RWPE2 (cell line): ENCODE measurements around the gene FSTL1.

ENCODE experiments used
- ATAC-seq: fragments of 200-7000 bp; cut with Tn5 transposase; 3 replicates; pipeline ENCODE4 v1.9.1; 2021; ENCODE audit warnings: low read depth
- DNase-seq: peaks from one replicate; pipeline ENCODE4 v3.0.0-alpha.2; 2020; ENCODE audit warnings: low spot score
- H3K27ac ChIP-seq: fragments of 450-650 bp; 2 replicates; pipeline ENCODE4 v1.5.1; 2017; ENCODE audit warnings: mild to moderate bottlenecking; ENCODE audit not compliant: poor library complexity, severe bottlenecking
- H3K27me3 ChIP-seq: fragments of 250-450 bp; sonication (Bioruptor Pico); 2 replicates; pipeline ENCODE4 v1.5.1; 2021; ENCODE audit warnings: mild to moderate bottlenecking, moderate library complexity; ENCODE audit not compliant: insufficient read depth, poor library complexity, severe bottlenecking
- H3K36me3 ChIP-seq: fragments of 250-450 bp; sonication (Bioruptor Pico); 2 replicates; pipeline ENCODE4 v1.5.1; 2020; ENCODE audit warnings: low read depth, mild to moderate bottlenecking, moderate library complexity
- H3K4me1 ChIP-seq: fragments of 250-450 bp; sonication (Bioruptor Pico); 2 replicates; pipeline ENCODE4 v1.5.1; 2021; ENCODE audit warnings: mild to moderate bottlenecking, moderate library complexity; ENCODE audit not compliant: insufficient read depth, poor library complexity, severe bottlenecking
- H3K4me3 ChIP-seq: fragments of 250-450 bp; sonication (Bioruptor Pico); 2 replicates; pipeline ENCODE4 v1.5.1; 2021; ENCODE audit warnings: mild to moderate bottlenecking, moderate library complexity; ENCODE audit not compliant: severe bottlenecking
- H3K9me3 ChIP-seq: fragments of 250-450 bp; sonication (Bioruptor Pico); 2 replicates; pipeline ENCODE4 v1.5.1; 2021; ENCODE audit warnings: mild to moderate bottlenecking, moderate library complexity; ENCODE audit not compliant: severe bottlenecking
- TF ChIP-seq, protein P1 (sequence below): fragments of 450-650 bp; IDR thresholded peaks from one replicate; pipeline ENCODE4 v1.5.1; 2017; ENCODE audit warnings: mild to moderate bottlenecking, moderate library complexity; ENCODE audit not compliant: poor library complexity, severe bottlenecking

FSTL1 gene

DNA sequence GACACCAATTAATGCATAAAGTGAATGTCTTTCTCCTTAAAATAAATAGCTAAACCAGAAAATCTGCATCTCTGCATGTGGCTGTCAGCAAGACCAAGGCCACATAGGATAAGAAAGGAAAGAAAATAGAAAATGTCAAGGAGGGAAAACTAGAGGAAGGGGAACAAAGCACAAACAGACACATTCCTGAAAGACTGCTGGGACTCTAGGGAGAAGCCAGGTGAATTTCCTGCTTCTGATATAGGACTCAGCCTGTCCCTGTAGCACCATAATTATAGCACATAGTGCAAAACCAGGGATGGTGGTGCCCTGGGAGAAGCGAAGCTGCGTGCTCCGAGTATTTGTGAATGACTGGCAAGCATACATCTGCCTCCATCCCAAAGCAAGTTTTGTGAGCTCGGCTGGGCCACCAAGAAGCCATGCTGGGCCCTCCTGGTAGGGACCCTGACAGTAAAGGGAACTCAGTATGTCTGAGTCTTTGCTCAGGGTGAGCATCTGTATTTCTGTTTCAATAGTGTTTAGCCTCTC is 14.2 kb downstream of the FSTL1 start:
- Histone ChIP-seq H3K4me3 (no peak overlapping the region), H3K27me3 (no peaks in the 10 kb centered on the region), H3K36me3 (peaks cover 20% of the 10 kb centered on the region), H3K27ac (peak overlapping the region; percentile 61), H3K9me3 (no peaks in the 10 kb centered on the region), H3K4me1 (peaks cover 14% of the 10 kb centered on the region)
- ATAC-seq (0 out of 3 replicates have a peak, but pooled peaks have one; percentile 25), DNase-seq (no peak)
- TF ChIP-seq, protein P1, sequence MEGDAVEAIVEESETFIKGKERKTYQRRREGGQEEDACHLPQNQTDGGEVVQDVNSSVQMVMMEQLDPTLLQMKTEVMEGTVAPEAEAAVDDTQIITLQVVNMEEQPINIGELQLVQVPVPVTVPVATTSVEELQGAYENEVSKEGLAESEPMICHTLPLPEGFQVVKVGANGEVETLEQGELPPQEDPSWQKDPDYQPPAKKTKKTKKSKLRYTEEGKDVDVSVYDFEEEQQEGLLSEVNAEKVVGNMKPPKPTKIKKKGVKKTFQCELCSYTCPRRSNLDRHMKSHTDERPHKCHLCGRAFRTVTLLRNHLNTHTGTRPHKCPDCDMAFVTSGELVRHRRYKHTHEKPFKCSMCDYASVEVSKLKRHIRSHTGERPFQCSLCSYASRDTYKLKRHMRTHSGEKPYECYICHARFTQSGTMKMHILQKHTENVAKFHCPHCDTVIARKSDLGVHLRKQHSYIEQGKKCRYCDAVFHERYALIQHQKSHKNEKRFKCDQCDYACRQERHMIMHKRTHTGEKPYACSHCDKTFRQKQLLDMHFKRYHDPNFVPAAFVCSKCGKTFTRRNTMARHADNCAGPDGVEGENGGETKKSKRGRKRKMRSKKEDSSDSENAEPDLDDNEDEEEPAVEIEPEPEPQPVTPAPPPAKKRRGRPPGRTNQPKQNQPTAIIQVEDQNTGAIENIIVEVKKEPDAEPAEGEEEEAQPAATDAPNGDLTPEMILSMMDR = no peak

DNA sequence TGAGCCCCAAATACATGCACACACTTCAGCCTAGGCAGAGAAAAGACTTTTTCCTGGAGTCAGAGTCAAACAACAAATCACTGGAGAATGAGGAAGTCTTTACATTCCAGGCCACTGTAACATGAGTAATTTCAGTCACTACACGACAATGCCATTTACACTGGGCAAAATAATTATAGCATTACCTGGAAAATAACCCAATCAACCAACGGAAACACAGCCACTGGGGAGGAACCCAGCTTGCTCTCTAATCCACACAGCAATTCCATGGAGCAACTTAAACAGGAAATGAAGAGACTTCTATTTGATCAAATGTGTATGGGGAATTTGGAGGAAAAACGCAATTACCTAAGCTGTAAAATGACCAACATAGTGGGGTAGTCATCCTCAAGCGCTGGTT is 15.2 kb downstream of the FSTL1 start:
- Histone ChIP-seq H3K9me3 (no peaks in the 10 kb centered on the region), H3K4me1 (peaks cover 14% of the 10 kb centered on the region), H3K4me3 (no peak overlapping the region), H3K36me3 (peaks cover 17% of the 10 kb centered on the region), H3K27ac (peak overlapping the region; percentile 61), H3K27me3 (no peaks in the 10 kb centered on the region)
- TF ChIP-seq, protein P1 = no peak
- ATAC-seq (peak; percentile 63), DNase-seq (no peak)

DNA sequence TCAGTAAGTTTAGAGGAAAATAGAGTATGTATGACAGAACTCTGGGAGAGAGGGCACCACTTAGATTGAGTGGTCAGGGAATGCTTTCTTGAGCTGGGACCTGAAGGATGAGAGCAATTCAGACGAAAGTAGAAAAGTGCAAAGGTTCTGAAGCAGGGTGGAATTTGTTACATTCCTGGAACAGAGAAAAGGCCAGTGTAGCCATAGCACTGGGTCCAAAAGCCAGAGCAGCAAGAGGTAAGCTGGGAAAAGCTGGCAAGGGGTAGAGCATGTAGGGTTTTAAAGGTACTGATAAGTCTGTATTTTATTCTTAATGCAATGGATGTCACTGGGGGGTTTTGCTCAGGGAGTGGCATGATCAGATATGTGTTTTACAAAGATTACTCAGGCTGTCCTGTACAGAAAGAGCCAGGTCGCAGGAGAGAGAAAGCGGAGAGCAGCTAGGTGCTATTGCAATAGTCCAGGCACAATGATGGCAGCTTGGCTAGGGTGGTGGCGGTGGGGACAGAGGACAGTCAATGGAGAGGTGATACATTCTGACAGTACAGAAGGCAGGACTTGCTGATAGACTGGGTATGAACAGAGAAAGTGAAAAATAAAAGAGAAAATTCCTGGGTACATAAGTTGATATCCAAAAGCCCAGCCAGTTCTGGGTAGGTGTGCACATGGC is 17.0 kb downstream of the FSTL1 start:
- H3K27me3 ChIP-seq = no peaks in the 10 kb centered on the region
- H3K4me3 ChIP-seq = no peak overlapping the region
- peaks cover 24% of the 10 kb centered on the region for H3K36me3 ChIP-seq
- TF ChIP-seq, protein P1 = no peak
- no peak for DNase-seq
- no peak overlapping the region for H3K27ac ChIP-seq
- H3K9me3 ChIP-seq = no peaks in the 10 kb centered on the region
- H3K4me1 ChIP-seq = peaks cover 14% of the 10 kb centered on the region
- ATAC-seq = no peak

DNA sequence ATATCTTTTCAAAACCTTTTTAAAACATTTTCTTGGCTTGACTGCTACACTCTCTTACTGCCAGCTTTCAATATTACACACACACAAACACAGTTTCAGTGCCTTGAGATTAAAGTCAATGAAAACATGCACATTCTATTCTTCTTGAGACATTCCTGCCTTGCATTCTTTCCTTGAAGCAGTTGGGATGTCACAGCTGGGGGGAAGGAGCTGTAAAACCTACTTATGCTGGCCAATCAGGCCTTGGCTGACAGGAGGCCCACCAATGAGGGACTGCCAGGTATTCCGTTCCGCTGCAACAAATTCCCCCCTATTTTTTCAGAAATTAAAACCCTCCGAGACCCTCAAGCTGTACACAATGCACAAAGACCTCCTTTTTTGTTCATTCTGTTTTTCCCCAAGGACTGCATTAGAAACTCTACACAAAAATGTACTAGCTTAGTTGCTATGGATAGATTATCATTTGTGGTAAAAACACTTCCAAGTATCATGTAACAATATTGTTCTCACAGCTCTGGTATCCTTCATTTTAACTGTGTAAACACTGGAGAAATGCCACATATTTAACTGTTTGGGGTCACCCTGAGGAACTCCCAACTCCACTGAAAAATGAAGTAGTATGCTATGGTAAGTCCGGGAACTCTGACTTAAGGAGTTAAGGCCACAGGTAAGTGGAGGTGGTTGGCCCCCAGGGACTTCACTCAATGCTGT is 18.5 kb downstream of the FSTL1 start:
- peaks cover 14% of the 10 kb centered on the region for H3K4me1 ChIP-seq
- no peak overlapping the region for H3K4me3 ChIP-seq
- ATAC-seq (no peak), DNase-seq (no peak)
- H3K27me3 ChIP-seq = no peaks in the 10 kb centered on the region
- H3K27ac ChIP-seq = no peak overlapping the region
- peaks cover 24% of the 10 kb centered on the region for H3K36me3 ChIP-seq
- no peaks in the 10 kb centered on the region for H3K9me3 ChIP-seq
- TF ChIP-seq, protein P1 = no peak

DNA sequence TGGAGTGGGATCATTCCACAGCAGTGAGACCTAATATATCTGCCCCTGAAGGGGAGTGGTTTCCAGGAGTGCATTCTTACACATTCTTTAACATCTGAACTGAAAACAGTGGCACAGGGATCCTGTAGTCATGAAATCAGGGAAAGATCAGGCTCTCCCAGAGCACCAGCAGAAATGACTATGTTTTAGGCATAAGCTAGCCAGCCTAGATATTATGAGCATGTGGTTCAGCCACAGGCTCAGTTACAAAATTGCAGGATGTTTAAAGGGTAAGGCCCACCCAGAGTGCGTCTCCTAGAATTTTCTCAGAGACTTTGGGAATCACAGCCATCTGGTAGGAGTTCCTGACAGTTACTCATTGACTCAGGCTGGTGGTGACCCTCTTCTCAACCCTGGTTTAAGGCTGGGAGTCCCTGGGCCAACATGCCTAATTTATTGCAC is 20.9 kb downstream of the FSTL1 start:
- peaks cover 24% of the 10 kb centered on the region for H3K36me3 ChIP-seq
- TF ChIP-seq, protein P1 = no peak
- DNase-seq (no peak), ATAC-seq (peak; percentile 31; the same call in 1 of the 3 replicates)
- no peaks in the 10 kb centered on the region for H3K9me3 ChIP-seq
- H3K27me3 ChIP-seq = no peaks in the 10 kb centered on the region
- H3K4me1 ChIP-seq = no peaks in the 10 kb centered on the region
- no peak overlapping the region for H3K27ac ChIP-seq
- no peak overlapping the region for H3K4me3 ChIP-seq
